KOPT-K1 (cell line): Measurements from ENCODE around the gene EXOC3L2.

Experiments used
- H3K27ac ChIP-seq: fragments of 200-600 bp; sonication (generic); 2 replicates; pipeline ENCODE4 v1.5.1; 2016; ENCODE audit warnings: antibody characterized with exemption, mild to moderate bottlenecking, low read depth, low read length; ENCODE audit not compliant: poor library complexity, severe bottlenecking
- H3K36me3 ChIP-seq: fragments of 200-600 bp; sonication (generic); 2 replicates; pipeline ENCODE4 v1.5.1; 2017; ENCODE audit warnings: antibody characterized with exemption, mild to moderate bottlenecking, low read length, moderate library complexity; ENCODE audit not compliant: insufficient read depth
- H3K9me3 ChIP-seq: fragments of 200-600 bp; sonication (generic); 2 replicates; pipeline ENCODE4 v1.5.1; 2017; ENCODE audit warnings: antibody characterized with exemption, low read length, mild to moderate bottlenecking; ENCODE audit not compliant: insufficient read depth, poor library complexity, severe bottlenecking

Gene EXOC3L2

DNA sequence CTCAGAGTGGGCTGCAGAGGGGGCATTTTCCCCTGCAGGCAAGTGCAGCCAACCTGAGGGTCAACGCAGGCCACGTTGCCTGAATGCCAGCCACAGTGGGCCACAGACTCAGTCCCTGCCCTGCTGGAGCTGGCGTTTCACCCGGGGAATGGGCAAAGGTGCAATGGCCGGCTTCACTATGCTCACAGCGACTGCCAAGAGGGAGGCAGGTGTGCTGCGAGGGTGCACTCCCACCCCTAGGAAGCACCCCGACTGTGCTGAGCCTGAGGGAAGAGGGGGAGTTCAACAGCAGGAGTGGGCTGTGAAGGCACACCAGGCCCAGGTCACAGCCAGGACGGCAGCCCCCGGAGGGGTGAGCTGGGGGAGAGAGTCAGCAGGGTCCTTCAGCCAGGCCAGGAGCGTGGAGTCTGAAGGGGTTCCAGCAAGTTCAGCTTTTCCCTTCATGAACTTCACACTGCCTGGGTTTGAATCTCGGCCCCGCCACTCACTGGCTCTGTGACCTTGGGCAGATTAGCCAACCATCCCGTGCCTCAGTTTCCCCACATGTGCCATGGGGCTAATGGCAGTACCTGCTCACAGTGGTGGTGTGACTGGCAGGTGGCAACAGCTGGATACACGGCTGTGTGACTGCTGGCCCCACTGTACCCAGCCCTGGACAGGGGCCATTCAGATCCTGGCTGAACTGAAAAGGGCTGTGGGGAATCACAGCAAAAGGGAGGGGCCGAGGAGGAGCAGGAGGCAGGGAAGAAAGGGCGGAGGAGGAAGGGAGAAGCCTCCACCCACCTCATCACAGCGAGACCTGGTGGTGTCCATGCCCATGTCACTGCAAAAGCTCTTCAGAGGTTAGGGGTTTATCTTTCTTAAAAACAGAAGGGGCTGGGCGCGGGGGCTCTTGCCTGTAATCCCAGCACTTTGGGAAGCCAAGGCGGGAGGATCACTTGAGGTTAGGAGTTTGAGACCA lies 74.8 kb downstream of the EXOC3L2 start:
- H3K9me3 ChIP-seq = no peaks in the 10 kb centered on the region
- no peaks in the 10 kb centered on the region for H3K36me3 ChIP-seq
- peak overlapping the region; percentile 57 for H3K27ac ChIP-seq

GRCh38 chr19:45169602-45170001 lies 75.6 kb downstream of the EXOC3L2 start:
- H3K27ac ChIP-seq = no peak overlapping the region
- no peaks in the 10 kb centered on the region for H3K36me3 ChIP-seq

GRCh38 chr19:45168767-45169351 lies 76.3 kb downstream of the EXOC3L2 start:
- Histone ChIP-seq H3K27ac (no peak overlapping the region), H3K36me3 (no peaks in the 10 kb centered on the region), H3K9me3 (no peaks in the 10 kb centered on the region)

More at GRCh38 chr19:45169602-45170001, 75.6 kb downstream of the EXOC3L2 start:
- no peaks in the 10 kb centered on the region for H3K9me3 ChIP-seq

- no peaks in the 10 kb centered on the region for H3K36me3 ChIP-seq
- H3K27ac ChIP-seq = no peak overlapping the region
- no peaks in the 10 kb centered on the region for H3K9me3 ChIP-seq
Measured at GRCh38 chr19:45166723-45167252, 78.4 kb downstream of the EXOC3L2 start.

- no peaks in the 10 kb centered on the region for H3K36me3 ChIP-seq
- no peaks in the 10 kb centered on the region for H3K9me3 ChIP-seq
- H3K27ac ChIP-seq = no peak overlapping the region
Measured at GRCh38 chr19:45164577-45165335, 80.5 kb downstream of the EXOC3L2 start.

DNA sequence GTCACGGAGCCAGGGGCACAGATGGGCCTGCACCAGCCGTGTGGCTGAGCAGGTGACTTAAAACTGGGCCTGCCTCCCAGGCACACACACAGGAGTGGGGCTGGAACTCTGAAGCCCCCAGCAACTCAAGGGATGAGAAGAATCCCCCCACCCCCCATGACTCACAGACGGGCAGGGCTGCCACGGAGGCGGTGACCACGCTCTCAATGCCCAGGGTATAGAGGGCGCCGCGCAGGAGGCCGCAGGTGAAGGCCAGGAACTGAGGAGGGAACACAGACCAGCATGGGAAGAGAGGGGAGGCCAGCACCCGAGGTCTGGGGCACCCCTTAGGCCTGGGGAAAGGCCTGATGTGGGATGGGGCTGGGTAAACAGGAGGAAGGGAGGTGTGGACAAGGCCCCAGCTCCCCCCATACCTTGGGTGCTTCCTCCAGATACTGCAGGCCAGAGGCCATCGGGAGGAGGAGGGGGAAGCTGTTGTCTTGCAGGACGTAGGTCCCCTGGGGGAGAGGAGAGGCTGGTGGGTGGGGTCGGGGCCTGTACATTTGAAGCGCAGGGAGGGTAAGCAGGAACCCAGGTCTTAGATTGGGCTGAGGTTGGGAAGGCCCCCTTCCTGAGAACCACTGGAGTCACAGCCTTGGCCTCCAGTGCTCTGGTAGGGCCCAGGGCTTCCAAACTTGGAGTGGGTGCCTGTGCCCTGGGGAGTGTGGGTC lies 81.3 kb downstream of the EXOC3L2 start:
- no peaks in the 10 kb centered on the region for H3K36me3 ChIP-seq
- no peak overlapping the region for H3K27ac ChIP-seq

DNA sequence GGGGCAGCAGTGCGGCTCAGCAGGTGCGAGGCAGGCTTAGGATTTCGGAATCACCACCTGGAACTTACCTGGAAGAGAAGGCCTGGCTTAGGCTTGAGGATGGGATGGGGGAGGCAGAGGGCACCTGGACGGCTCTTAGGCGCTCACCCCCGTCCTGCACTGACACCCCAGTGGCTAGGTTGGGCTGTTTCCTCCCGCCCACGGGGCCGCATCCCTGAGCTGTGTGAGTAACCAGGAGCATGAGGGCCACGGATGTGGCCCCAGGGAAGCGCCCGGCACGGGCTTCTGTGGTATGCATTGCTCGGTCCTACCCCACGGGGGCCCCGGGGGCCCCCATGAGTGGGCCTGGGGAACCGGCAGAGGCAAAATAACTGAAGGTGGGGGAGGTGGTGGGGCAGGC lies 82.1 kb downstream of the EXOC3L2 start:
- Histone ChIP-seq H3K9me3 (no peaks in the 10 kb centered on the region), H3K36me3 (no peaks in the 10 kb centered on the region), H3K27ac (no peak overlapping the region)

More for the DNA sequence above, 81.3 kb downstream of the EXOC3L2 start:
- no peaks in the 10 kb centered on the region for H3K9me3 ChIP-seq

- no peaks in the 10 kb centered on the region for H3K9me3 ChIP-seq
- no peak overlapping the region for H3K27ac ChIP-seq
Measured at GRCh38 chr19:45162608-45163143, 82.5 kb downstream of the EXOC3L2 start.

More at GRCh38 chr19:45162608-45163143, 82.5 kb downstream of the EXOC3L2 start:
- no peaks in the 10 kb centered on the region for H3K36me3 ChIP-seq
